IPS-18a (cell line): Measurements from ENCODE around the gene PHEX.

Experiments used
- H3K27ac ChIP-seq: one replicate; pipeline ENCODE4 v1.5.1; 2013; ENCODE audit warnings: low read length
- H3K27me3 ChIP-seq: one replicate; pipeline ENCODE4 v1.6.1; 2013; ENCODE audit warnings: mild to moderate bottlenecking, low read length; ENCODE audit not compliant: control insufficient read depth, insufficient read depth
- H3K36me3 ChIP-seq: one replicate; pipeline ENCODE4 v1.6.1; 2013; ENCODE audit warnings: low read depth, low read length; ENCODE audit not compliant: control insufficient read depth
- H3K4me1 ChIP-seq: one replicate; pipeline ENCODE4 v1.6.1; 2013; ENCODE audit warnings: low read depth, low read length; ENCODE audit not compliant: control insufficient read depth
- H3K4me3 ChIP-seq: one replicate; pipeline ENCODE4 v1.5.1; 2013; ENCODE audit warnings: low read length
- H3K9ac ChIP-seq: one replicate; pipeline ENCODE4 v1.6.1; 2013; ENCODE audit warnings: mild to moderate bottlenecking, low read length, moderate library complexity
- H3K9me3 ChIP-seq: one replicate; pipeline ENCODE4 v1.6.1; 2013; ENCODE audit warnings: low read depth, low read length; ENCODE audit not compliant: control insufficient read depth

The PHEX gene

GRCh38 chrX:22041907-22042530 lies 9.9 kb downstream of the PHEX start:
- Histone ChIP-seq H3K4me3 (no peak overlapping the region), H3K4me1 (peaks cover 4% of the 10 kb centered on the region), H3K9me3 (peaks cover 3% of the 10 kb centered on the region), H3K27me3 (no peaks in the 10 kb centered on the region), H3K27ac (no peak overlapping the region), H3K36me3 (no peaks in the 10 kb centered on the region), H3K9ac (no peak overlapping the region)

GRCh38 chrX:22043872-22044271 lies 11.7 kb downstream of the PHEX start:
- H3K4me3 ChIP-seq: no peak overlapping the region
- H3K27me3 ChIP-seq: no peaks in the 10 kb centered on the region
- H3K9ac ChIP-seq: no peak overlapping the region
- no peaks in the 10 kb centered on the region for H3K36me3 ChIP-seq
- no peaks in the 10 kb centered on the region for H3K4me1 ChIP-seq
- peaks cover 9% of the 10 kb centered on the region for H3K9me3 ChIP-seq
- no peak overlapping the region for H3K27ac ChIP-seq

GRCh38 chrX:22047468-22047867 lies 15.3 kb downstream of the PHEX start:
- Histone ChIP-seq H3K36me3 (no peaks in the 10 kb centered on the region), H3K9ac (no peak overlapping the region), H3K27ac (no peak overlapping the region), H3K27me3 (no peaks in the 10 kb centered on the region), H3K4me1 (no peaks in the 10 kb centered on the region), H3K9me3 (peaks cover 12% of the 10 kb centered on the region), H3K4me3 (no peak overlapping the region)

GRCh38 chrX:22053481-22053880 lies 21.4 kb downstream of the PHEX start:
- H3K9ac ChIP-seq: no peak overlapping the region
- H3K4me3 ChIP-seq: no peak overlapping the region
- no peaks in the 10 kb centered on the region for H3K36me3 ChIP-seq
- no peaks in the 10 kb centered on the region for H3K4me1 ChIP-seq
- H3K9me3 ChIP-seq: peaks cover 4% of the 10 kb centered on the region
- no peak overlapping the region for H3K27ac ChIP-seq
- H3K27me3 ChIP-seq: no peaks in the 10 kb centered on the region

- Histone ChIP-seq H3K27me3 (no peaks in the 10 kb centered on the region), H3K9me3 (peaks cover 2% of the 10 kb centered on the region), H3K27ac (no peak overlapping the region), H3K9ac (no peak overlapping the region), H3K4me1 (no peaks in the 10 kb centered on the region), H3K4me3 (no peak overlapping the region), H3K36me3 (no peaks in the 10 kb centered on the region)
Measured at GRCh38 chrX:22056235-22056634, 24.1 kb downstream of the PHEX start.

GRCh38 chrX:22057667-22058066 lies 25.5 kb downstream of the PHEX start:
- H3K27ac ChIP-seq: no peak overlapping the region
- H3K9me3 ChIP-seq: peaks cover 7% of the 10 kb centered on the region
- no peak overlapping the region for H3K4me3 ChIP-seq

GRCh38 chrX:22059775-22060174 lies 27.6 kb downstream of the PHEX start:
- no peak overlapping the region for H3K4me3 ChIP-seq
- no peak overlapping the region for H3K9ac ChIP-seq
- H3K9me3 ChIP-seq: peaks cover 7% of the 10 kb centered on the region
- H3K27me3 ChIP-seq: no peaks in the 10 kb centered on the region
- no peak overlapping the region for H3K27ac ChIP-seq
- no peaks in the 10 kb centered on the region for H3K36me3 ChIP-seq
- no peaks in the 10 kb centered on the region for H3K4me1 ChIP-seq

More at GRCh38 chrX:22057667-22058066, 25.5 kb downstream of the PHEX start:
- H3K36me3 ChIP-seq: no peaks in the 10 kb centered on the region
- no peaks in the 10 kb centered on the region for H3K27me3 ChIP-seq
- no peaks in the 10 kb centered on the region for H3K4me1 ChIP-seq
- no peak overlapping the region for H3K9ac ChIP-seq

GRCh38 chrX:22060415-22061280 lies 28.5 kb downstream of the PHEX start:
- Histone ChIP-seq H3K36me3 (no peaks in the 10 kb centered on the region), H3K4me3 (no peak overlapping the region), H3K9ac (no peak overlapping the region), H3K27ac (no peak overlapping the region), H3K9me3 (peaks cover 7% of the 10 kb centered on the region), H3K27me3 (no peaks in the 10 kb centered on the region), H3K4me1 (no peaks in the 10 kb centered on the region)

GRCh38 chrX:22063284-22063683 lies 31.2 kb downstream of the PHEX start:
- H3K27ac ChIP-seq: no peak overlapping the region
- H3K27me3 ChIP-seq: no peaks in the 10 kb centered on the region
- peaks cover 7% of the 10 kb centered on the region for H3K9me3 ChIP-seq
- H3K4me3 ChIP-seq: no peak overlapping the region
- H3K4me1 ChIP-seq: no peaks in the 10 kb centered on the region
- H3K9ac ChIP-seq: no peak overlapping the region
- H3K36me3 ChIP-seq: no peaks in the 10 kb centered on the region

GRCh38 chrX:22069586-22069985 lies 37.5 kb downstream of the PHEX start:
- Histone ChIP-seq H3K9ac (no peak overlapping the region), H3K4me1 (peaks cover 6% of the 10 kb centered on the region), H3K36me3 (no peaks in the 10 kb centered on the region), H3K27ac (no peak overlapping the region), H3K4me3 (no peak overlapping the region), H3K9me3 (peaks cover 17% of the 10 kb centered on the region), H3K27me3 (no peaks in the 10 kb centered on the region)

GRCh38 chrX:22073928-22074327 lies 41.8 kb downstream of the PHEX start:
- Histone ChIP-seq H3K9me3 (peaks cover 28% of the 10 kb centered on the region), H3K36me3 (no peaks in the 10 kb centered on the region), H3K4me1 (peaks cover 6% of the 10 kb centered on the region), H3K9ac (no peak overlapping the region), H3K4me3 (no peak overlapping the region), H3K27me3 (no peaks in the 10 kb centered on the region), H3K27ac (no peak overlapping the region)

- Histone ChIP-seq H3K4me1 (peaks cover 6% of the 10 kb centered on the region), H3K4me3 (no peak overlapping the region), H3K9ac (no peak overlapping the region), H3K9me3 (peaks cover 20% of the 10 kb centered on the region), H3K36me3 (no peaks in the 10 kb centered on the region), H3K27ac (no peak overlapping the region), H3K27me3 (no peaks in the 10 kb centered on the region)
Measured at GRCh38 chrX:22078117-22078516, 46.0 kb downstream of the PHEX start.
